Epithelial cell of esophagus (primary cell): ENCODE data around the gene ARID3B.

ENCODE experiments used
- DNase-seq: peaks from one replicate; pipeline ENCODE4 v3.0.0; 2010; ENCODE audit warnings: low read depth
- H3K4me3 ChIP-seq: 2 replicates; pipeline ENCODE4 v1.5.1; 2011; ENCODE audit warnings: mild to moderate bottlenecking, low read length, control low read depth
- TF ChIP-seq, protein P1 (sequence below): IDR thresholded peaks from 2 replicates; pipeline ENCODE4 v1.5.1; 2011; ENCODE audit warnings: low read depth, mild to moderate bottlenecking, low read length, control low read depth, inconsistent platforms; ENCODE audit not compliant: insufficient read depth; ENCODE audit errors: missing control alignments

ARID3B gene

DNA sequence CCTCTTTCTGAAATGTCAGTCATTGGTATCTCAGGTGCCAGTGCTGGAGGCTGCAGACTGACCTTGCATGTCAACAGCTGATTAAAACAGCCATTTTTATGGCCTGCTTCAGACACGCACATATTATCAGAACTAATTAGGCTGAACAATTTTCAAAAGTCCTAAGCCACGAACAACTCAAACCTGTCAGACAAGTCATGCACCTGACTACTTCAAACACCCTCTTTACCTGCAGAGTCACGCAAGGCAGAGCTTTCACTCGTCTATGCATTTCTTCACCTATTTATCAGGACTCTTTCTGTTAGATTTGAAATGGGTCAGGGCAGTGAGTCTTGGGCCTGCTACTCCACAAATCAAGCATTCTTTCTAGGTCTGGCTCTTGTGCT, 101.3 kb downstream of the ARID3B start:
- H3K4me3 ChIP-seq = no peak overlapping the region
- peak; percentile 73 for DNase-seq
- TF ChIP-seq, protein P1, sequence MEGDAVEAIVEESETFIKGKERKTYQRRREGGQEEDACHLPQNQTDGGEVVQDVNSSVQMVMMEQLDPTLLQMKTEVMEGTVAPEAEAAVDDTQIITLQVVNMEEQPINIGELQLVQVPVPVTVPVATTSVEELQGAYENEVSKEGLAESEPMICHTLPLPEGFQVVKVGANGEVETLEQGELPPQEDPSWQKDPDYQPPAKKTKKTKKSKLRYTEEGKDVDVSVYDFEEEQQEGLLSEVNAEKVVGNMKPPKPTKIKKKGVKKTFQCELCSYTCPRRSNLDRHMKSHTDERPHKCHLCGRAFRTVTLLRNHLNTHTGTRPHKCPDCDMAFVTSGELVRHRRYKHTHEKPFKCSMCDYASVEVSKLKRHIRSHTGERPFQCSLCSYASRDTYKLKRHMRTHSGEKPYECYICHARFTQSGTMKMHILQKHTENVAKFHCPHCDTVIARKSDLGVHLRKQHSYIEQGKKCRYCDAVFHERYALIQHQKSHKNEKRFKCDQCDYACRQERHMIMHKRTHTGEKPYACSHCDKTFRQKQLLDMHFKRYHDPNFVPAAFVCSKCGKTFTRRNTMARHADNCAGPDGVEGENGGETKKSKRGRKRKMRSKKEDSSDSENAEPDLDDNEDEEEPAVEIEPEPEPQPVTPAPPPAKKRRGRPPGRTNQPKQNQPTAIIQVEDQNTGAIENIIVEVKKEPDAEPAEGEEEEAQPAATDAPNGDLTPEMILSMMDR = no peak

DNA sequence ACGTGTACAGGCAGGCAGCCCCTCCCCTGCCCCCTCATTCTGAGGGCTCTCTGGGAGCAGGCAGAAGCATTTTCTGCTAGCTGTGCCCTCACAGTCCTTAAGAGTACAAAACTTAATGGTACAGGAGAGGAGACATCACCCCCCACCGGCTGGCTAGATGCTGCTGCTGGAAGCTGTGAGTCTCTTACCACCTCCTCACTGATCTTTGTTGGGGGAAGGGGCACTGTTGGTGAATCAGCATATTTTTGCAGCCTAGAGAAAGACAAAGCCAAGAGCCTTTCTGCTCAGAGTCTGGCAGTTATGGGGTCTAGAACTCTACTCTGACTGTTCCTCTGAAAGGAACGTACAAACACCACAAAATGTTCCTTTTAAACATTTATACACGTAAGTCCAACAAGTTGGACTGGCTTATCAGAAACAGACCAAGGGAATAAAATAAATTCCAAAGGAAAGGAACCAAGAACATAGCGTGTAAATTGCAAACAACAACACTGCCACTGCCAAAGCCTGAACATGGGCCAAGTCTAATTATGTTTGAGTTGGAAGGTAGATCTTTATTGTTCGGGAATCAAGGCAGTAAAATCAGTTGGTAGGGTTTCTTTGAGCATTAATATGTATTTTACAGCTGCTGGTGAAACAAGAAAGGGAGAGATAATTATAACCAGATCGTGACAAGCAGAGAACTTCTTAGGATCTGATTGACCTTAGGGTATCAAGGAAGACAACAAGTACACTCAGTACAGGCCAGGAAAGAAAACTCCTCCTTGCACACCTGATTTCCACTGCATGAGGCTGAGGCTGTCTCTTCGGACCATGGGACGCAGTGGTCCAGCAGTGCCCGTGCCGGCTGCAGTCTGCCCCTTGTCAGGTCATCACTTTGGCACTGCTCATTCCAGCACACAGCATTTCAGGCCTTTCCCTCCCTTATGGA, 102.0 kb downstream of the ARID3B start:
- TF ChIP-seq, protein P1 = no peak
- no peak overlapping the region for H3K4me3 ChIP-seq
- DNase-seq = peak; percentile 12

DNA sequence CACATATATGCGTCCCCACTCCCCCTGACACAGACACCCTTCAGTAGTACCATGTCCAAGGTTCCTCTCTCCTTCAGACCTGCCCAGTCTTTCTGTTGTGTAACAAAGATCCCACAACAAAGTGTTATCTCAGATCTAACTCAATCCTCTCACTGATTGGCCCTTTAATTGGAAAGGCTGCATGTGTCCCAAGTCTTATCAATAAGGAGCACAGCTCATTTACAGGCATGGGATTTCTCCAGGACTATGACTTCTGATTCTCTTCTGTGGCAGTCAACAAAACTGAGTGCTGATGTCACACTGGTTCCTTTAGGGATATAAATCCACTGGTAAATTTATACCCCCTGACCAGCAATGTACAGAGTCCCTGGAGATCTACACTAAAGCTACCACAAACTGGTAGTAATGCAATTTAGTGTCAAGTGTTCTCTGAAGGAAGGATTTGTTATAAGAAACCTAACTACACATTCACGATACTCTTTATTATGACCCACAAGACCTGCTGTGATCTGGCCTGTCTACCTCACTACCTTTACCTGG, 102.7 kb downstream of the ARID3B start:
- no peak overlapping the region for H3K4me3 ChIP-seq
- TF ChIP-seq, protein P1 = no peak
- DNase-seq = no peak

DNA sequence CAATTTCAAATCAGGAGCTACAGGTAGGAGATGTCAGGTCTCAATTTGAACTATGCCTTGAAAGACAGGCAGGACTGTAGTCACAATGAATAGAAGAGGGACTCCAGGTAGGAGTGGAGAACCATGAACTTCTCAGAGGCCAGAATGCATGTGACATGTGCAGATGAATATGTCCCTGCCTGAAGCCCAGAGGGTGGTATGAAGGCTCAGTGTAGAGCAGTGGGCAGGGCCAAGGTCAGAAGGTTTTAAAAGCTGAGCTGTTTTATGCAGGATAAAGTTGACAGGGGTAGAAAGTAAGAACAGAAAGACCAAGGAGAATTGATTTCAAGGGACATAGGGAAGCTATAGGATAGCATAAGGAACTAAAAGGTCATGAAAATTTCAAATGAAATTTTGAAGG, 105.5 kb downstream of the ARID3B start:
- DNase-seq = no peak
- TF ChIP-seq, protein P1 = no peak
- no peak overlapping the region for H3K4me3 ChIP-seq
